Smooth muscle cell (in vitro differentiated cells): ENCODE results near the gene CENPF. TPM values are rescaled to one million over a fixed set of nuclear protein-coding genes. Genes with fewer than 3 reads are reported as not detected.

Source experiments
- DNase-seq: peaks from one replicate; lab custom pipeline; 2025; ENCODE audit not compliant: unreplicated experiment; lab: John Stamatoyannopoulos, UW
- H2AFZ ChIP-seq: fragments of 200-600 bp; sonication (generic); 2 replicates; pipeline ENCODE4 v1.6.0; 2016; ENCODE audit warnings: antibody characterized with exemption, low read depth, mild to moderate bottlenecking
- H3F3A ChIP-seq: fragments of 200-600 bp; sonication (generic); 2 replicates; pipeline ENCODE4 v1.6.0; 2017; ENCODE audit warnings: antibody characterized with exemption, low read depth
- H3K27ac ChIP-seq: fragments of 200-600 bp; sonication (generic); 2 replicates; pipeline ENCODE4 v1.5.1; 2016; ENCODE audit warnings: low read depth, mild to moderate bottlenecking
- H3K27me3 ChIP-seq: fragments of 200-600 bp; sonication (generic); 2 replicates; pipeline ENCODE4 v1.6.1; 2016; ENCODE audit warnings: low read depth, mild to moderate bottlenecking
- H3K36me3 ChIP-seq: fragments of 200-600 bp; sonication (generic); 2 replicates; pipeline ENCODE4 v1.5.1; 2016; ENCODE audit warnings: low read depth
- H3K4me1 ChIP-seq: fragments of 200-600 bp; sonication (generic); 2 replicates; pipeline ENCODE4 v1.5.1; 2016; ENCODE audit warnings: low read depth
- H3K4me2 ChIP-seq: fragments of 200-600 bp; sonication (generic); 2 replicates; pipeline ENCODE4 v1.6.0; 2016; ENCODE audit warnings: mild to moderate bottlenecking
- H3K4me3 ChIP-seq: fragments of 200-600 bp; sonication (generic); 2 replicates; pipeline ENCODE4 v1.5.1; 2016; ENCODE audit warnings: mild to moderate bottlenecking
- H3K79me2 ChIP-seq: fragments of 200-600 bp; sonication (generic); 2 replicates; pipeline ENCODE4 v1.6.0; 2016; ENCODE audit warnings: low read depth, mild to moderate bottlenecking
- H3K9ac ChIP-seq: fragments of 200-600 bp; sonication (generic); 2 replicates; pipeline ENCODE4 v1.6.0; 2016; ENCODE audit warnings: low read depth
- H3K9me3 ChIP-seq: fragments of 200-600 bp; sonication (generic); replicated peaks from 2 replicates; pipeline ENCODE4 v1.5.1; 2016; ENCODE audit warnings: low read depth
- H4K20me1 ChIP-seq: fragments of 200-600 bp; sonication (generic); 2 replicates; pipeline ENCODE4 v1.6.0; 2016; ENCODE audit warnings: low read depth
- CTCF ChIP-seq: fragments of 200-600 bp; sonication (generic); IDR thresholded peaks from 2 replicates; pipeline ENCODE4 v1.5.1; 2017; ENCODE audit warnings: borderline replicate concordance, mild to moderate bottlenecking, antibody characterized with exemption; ENCODE audit not compliant: insufficient read depth, poor library complexity, severe bottlenecking
- WGBS: methylation state at CpG from one replicate; pipeline ENCODE4 v1.1.7; 2016; ENCODE audit warnings: low lambda C conversion rate; 5-methylcytosine and 5-hydroxymethylcytosine counted together
- polyA plus RNA-seq: library from polyadenylated mRNA; unstranded; fragments of >200 nt; fragmentation: Nextera tagmentation; extraction: Ambion mirVana; gene quantifications from 2 replicates; pipeline ENCODE4 v1.2.1, GENCODE V29; 2016
- total RNA-seq: library from RNA; depleted of rRNA; stranded (reverse); fragments of >200 nt; gene quantifications from 2 replicates; pipeline ENCODE4 v1.2.3, GENCODE V29; 2014

The CENPF gene
- total and polyA plus RNA-seq, 2 experiments from 2014 or later: 7.4 to 8.3 TPM

GRCh38 chr1:214615871-214616270 lies 12.9 kb downstream of the CENPF start:
- H3K4me3 ChIP-seq: no peak overlapping the region
- no peak for DNase-seq
- H3K27me3 ChIP-seq: no peaks in the 10 kb centered on the region
- H3F3A ChIP-seq: no peaks in the 10 kb centered on the region
- 89% methylated on average over 3 of the region's 3 CpGs for WGBS
- no peaks in the 10 kb centered on the region for H3K36me3 ChIP-seq
- no peaks in the 10 kb centered on the region for H3K9me3 ChIP-seq
- no peaks in the 10 kb centered on the region for H3K4me1 ChIP-seq
- no peak overlapping the region for H3K27ac ChIP-seq
- H3K79me2 ChIP-seq: peaks cover 9% of the 10 kb centered on the region
- no peak overlapping the region for H3K4me2 ChIP-seq
- H3K9ac ChIP-seq: no peak overlapping the region
- no peak overlapping the region for H2AFZ ChIP-seq
- no peaks in the 10 kb centered on the region for H4K20me1 ChIP-seq
- no peak for TF ChIP-seq CTCF

- H3K4me1 ChIP-seq: no peaks in the 10 kb centered on the region
- no peak overlapping the region for H2AFZ ChIP-seq
- TF ChIP-seq CTCF: no peak
- WGBS: 95% methylated on average over 4 of the region's 4 CpGs
- H3K4me3 ChIP-seq: no peak overlapping the region
- H3K79me2 ChIP-seq: peaks cover under 1% of the 10 kb centered on the region
- no peaks in the 10 kb centered on the region for H3K27me3 ChIP-seq
- no peak for DNase-seq
- H3K27ac ChIP-seq: no peak overlapping the region
- no peak overlapping the region for H3K9ac ChIP-seq
- H4K20me1 ChIP-seq: no peaks in the 10 kb centered on the region
- H3F3A ChIP-seq: no peaks in the 10 kb centered on the region
- no peak overlapping the region for H3K4me2 ChIP-seq
- no peaks in the 10 kb centered on the region for H3K9me3 ChIP-seq
- no peaks in the 10 kb centered on the region for H3K36me3 ChIP-seq
These were observed 14.3 kb downstream of the CENPF start for GRCh38 chr1:214617246-214617645.

GRCh38 chr1:214617843-214618242 lies 14.8 kb downstream of the CENPF start:
- Histone ChIP-seq H3K9me3 (no peaks in the 10 kb centered on the region), H3K27me3 (no peaks in the 10 kb centered on the region), H3K36me3 (no peaks in the 10 kb centered on the region), H3K4me3 (no peak overlapping the region), H3K4me2 (no peak overlapping the region), H3K79me2 (no peaks in the 10 kb centered on the region), H4K20me1 (no peaks in the 10 kb centered on the region), H3K27ac (no peak overlapping the region), H3F3A (no peaks in the 10 kb centered on the region), H2AFZ (no peak overlapping the region), H3K4me1 (no peaks in the 10 kb centered on the region), H3K9ac (no peak overlapping the region)
- TF ChIP-seq CTCF: no peak
- 95% methylated on average over 6 of the region's 6 CpGs for WGBS
- no peak for DNase-seq

- H3K79me2 ChIP-seq: no peaks in the 10 kb centered on the region
- no peaks in the 10 kb centered on the region for H3K27me3 ChIP-seq
- H3K4me3 ChIP-seq: no peak overlapping the region
- no peak overlapping the region for H2AFZ ChIP-seq
- 100% methylated on average over 2 of the region's 2 CpGs for WGBS
- H4K20me1 ChIP-seq: no peaks in the 10 kb centered on the region
- H3K9me3 ChIP-seq: no peaks in the 10 kb centered on the region
- H3F3A ChIP-seq: no peaks in the 10 kb centered on the region
- TF ChIP-seq CTCF: no peak
- no peak overlapping the region for H3K9ac ChIP-seq
- no peaks in the 10 kb centered on the region for H3K4me1 ChIP-seq
- H3K36me3 ChIP-seq: no peaks in the 10 kb centered on the region
- no peak overlapping the region for H3K4me2 ChIP-seq
- no peak for DNase-seq
- H3K27ac ChIP-seq: no peak overlapping the region
These were observed 18.2 kb downstream of the CENPF start for GRCh38 chr1:214621236-214621635.
